ENCODE measurements around the gene CMTM4.

DNA sequence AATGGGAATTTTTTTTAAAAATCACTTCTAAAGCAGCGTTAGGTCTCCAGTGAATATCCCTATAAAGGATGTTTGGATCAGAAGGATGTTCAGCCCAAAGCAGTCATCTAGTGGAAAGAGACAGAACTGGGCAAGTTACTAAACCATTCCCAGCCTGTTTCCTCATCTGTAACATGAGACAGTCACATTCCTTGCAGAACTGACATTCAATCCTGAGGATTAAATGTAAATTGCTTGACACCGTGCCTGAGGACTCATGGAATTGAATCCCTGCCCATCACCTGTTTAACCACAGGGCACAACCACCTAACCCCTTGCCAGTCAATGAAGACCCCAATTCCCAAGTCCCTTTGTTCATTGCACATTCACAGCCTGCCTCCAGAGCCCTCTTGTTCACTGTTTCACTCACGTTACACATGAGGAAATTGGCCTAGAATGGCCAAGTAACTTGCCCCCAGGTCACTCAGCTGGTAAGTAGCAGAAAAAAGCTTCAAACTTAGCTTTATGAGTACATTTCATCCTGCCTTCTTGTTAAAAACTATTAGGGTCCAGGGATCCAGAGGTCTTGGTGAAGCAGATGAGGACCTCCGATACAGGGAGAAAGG is 115.8 kb downstream of the CMTM4 start:
- TF ChIP-seq, protein P1, sequence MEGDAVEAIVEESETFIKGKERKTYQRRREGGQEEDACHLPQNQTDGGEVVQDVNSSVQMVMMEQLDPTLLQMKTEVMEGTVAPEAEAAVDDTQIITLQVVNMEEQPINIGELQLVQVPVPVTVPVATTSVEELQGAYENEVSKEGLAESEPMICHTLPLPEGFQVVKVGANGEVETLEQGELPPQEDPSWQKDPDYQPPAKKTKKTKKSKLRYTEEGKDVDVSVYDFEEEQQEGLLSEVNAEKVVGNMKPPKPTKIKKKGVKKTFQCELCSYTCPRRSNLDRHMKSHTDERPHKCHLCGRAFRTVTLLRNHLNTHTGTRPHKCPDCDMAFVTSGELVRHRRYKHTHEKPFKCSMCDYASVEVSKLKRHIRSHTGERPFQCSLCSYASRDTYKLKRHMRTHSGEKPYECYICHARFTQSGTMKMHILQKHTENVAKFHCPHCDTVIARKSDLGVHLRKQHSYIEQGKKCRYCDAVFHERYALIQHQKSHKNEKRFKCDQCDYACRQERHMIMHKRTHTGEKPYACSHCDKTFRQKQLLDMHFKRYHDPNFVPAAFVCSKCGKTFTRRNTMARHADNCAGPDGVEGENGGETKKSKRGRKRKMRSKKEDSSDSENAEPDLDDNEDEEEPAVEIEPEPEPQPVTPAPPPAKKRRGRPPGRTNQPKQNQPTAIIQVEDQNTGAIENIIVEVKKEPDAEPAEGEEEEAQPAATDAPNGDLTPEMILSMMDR (IDR thresholded peaks at IDR 0.05; ENCODE audit: low read depth, low read length), result no peak
- TF ChIP-seq POLR2A (IDR thresholded peaks at IDR 0.05; ENCODE audit: extremely low read depth, insufficient read length), result no peak

Measured in NB4 (cell line).